Tibial nerve (tissue), 4 donors: ENCODE measurements around the gene SYCE3. TPM values are rescaled to one million over a fixed set of nuclear protein-coding genes. Genes with fewer than 3 reads are reported as not detected.

Experiments used
- DNase-seq, 2 donors: peaks; one replicate each; pipeline ENCODE4 v3.0.0-alpha.2; 2019; ENCODE audit warnings: low spot score in 2 of 2
- H3K27ac ChIP-seq, 4 donors: fragments of 200-600 bp; sonication (generic) in 3 of 4; one replicate each; pipeline ENCODE4 v1.5.1; 2017 to 2019; ENCODE audit warnings: mild to moderate bottlenecking in 1 of 4
- H3K27me3 ChIP-seq, 2 donors: fragments of 200-600 bp; sonication (generic) in 1 of 2; one replicate each; pipeline versions ENCODE4 v1.5.1 to v1.6.0; 2017 to 2019
- H3K36me3 ChIP-seq, 3 donors: fragments of 200-600 bp; sonication (generic); one replicate each; pipeline ENCODE4 v1.5.1; 2018 to 2019
- H3K4me1 ChIP-seq, 4 donors: fragments of 200-600 bp; sonication (generic) in 3 of 4; one replicate each; pipeline ENCODE4 v1.5.1; 2017 to 2019
- H3K4me3 ChIP-seq, 4 donors: fragments of 200-600 bp; sonication (generic) in 3 of 4; one replicate each; pipeline ENCODE4 v1.5.1; 2017 to 2019; ENCODE audit warnings: mild to moderate bottlenecking in 1 of 4, moderate library complexity in 1 of 4
- H3K9me3 ChIP-seq, 4 donors: fragments of 200-600 bp; sonication (generic) in 3 of 4; one replicate each; pipeline ENCODE4 v1.5.1; 2017 to 2019
- EP300 ChIP-seq, 2 donors: sonication (generic); formaldehyde crosslinking; IDR thresholded peaks; one replicate each; pipeline ENCODE4 v1.6.1; 2017; ENCODE audit warnings: antibody characterized with exemption in 2 of 2, mild to moderate bottlenecking in 1 of 2
- POLR2A ChIP-seq, 2 donors: fragments of 450-650 bp; IDR thresholded peaks; one replicate each; pipeline ENCODE4 v1.6.1; 2017; ENCODE audit warnings: antibody characterized with exemption in 2 of 2, mild to moderate bottlenecking in 2 of 2, moderate library complexity in 2 of 2
- WGBS, 2 donors: methylation state at CpG; one replicate each; pipeline ENCODE4 v1.1.5; 2018; 5-methylcytosine and 5-hydroxymethylcytosine counted together
- total RNA-seq, 4 donors: library from RNA; depleted of rRNA; stranded (reverse); fragments of >200 nt; gene quantifications; one replicate each; pipeline ENCODE4 v1.1.0, GENCODE V29; 2016
- TF ChIP-seq, protein P1 (sequence below), 5 experiments: fragments of 200-600 bp in 3 of 5; fragments of 450-650 bp in 2 of 5; sonication (generic) in 3 of 5; IDR thresholded peaks; one replicate each; pipeline ENCODE4 v1.5.1; 2016 to 2019; ENCODE audit warnings: antibody characterized with exemption in 5 of 5, mild to moderate bottlenecking in 3 of 5, moderate library complexity in 2 of 5

The SYCE3 gene
- total RNA-seq, 4 donors from 2014 or later = not detected

DNA sequence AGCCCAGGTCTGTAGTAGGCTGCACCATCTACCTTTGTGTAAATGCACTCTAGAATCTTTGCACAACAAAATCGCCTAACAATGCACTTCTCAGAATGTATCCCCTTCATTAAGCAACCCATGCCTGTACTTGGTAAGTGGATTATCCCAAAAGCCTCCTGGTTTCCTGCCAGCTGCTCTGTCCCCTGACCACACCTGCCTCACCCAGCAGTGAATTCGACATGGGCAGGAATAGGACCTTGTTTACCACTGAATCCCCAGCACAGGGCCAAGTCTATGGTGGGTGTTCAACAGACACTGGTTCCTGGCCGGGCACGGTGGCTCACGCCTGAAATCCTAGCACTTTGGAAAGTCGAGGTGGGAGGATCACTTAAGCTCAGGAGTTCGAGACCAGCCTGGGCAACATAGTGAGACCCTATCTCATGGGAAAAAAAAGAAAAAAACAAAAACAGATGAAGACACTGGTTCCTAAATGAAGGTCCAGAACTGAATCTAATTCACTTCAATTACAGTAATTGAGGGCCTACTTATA lies 5.1 kb upstream of the SYCE3 start:
- H3K4me3 ChIP-seq = no peak overlapping the region
- peaks cover 0 to 12% (median 6%) of the 10 kb centered on the region in 4 donors for H3K4me1 ChIP-seq
- TF ChIP-seq, protein P1, sequence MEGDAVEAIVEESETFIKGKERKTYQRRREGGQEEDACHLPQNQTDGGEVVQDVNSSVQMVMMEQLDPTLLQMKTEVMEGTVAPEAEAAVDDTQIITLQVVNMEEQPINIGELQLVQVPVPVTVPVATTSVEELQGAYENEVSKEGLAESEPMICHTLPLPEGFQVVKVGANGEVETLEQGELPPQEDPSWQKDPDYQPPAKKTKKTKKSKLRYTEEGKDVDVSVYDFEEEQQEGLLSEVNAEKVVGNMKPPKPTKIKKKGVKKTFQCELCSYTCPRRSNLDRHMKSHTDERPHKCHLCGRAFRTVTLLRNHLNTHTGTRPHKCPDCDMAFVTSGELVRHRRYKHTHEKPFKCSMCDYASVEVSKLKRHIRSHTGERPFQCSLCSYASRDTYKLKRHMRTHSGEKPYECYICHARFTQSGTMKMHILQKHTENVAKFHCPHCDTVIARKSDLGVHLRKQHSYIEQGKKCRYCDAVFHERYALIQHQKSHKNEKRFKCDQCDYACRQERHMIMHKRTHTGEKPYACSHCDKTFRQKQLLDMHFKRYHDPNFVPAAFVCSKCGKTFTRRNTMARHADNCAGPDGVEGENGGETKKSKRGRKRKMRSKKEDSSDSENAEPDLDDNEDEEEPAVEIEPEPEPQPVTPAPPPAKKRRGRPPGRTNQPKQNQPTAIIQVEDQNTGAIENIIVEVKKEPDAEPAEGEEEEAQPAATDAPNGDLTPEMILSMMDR (IDR thresholded peaks at IDR 0.05) = no peak
- TF ChIP-seq POLR2A (IDR thresholded peaks at IDR 0.05) (no peak), EP300 (IDR thresholded peaks at IDR 0.05) (no peak)
- no peak overlapping the region for H3K27ac ChIP-seq
- H3K9me3 ChIP-seq = no peaks in the 10 kb centered on the region
- 90 to 95% methylated on average over 7 of the region's 7 CpGs for WGBS, 2 donors
- H3K36me3 ChIP-seq = peaks cover 0 to 51% (median 7%) of the 10 kb centered on the region in 3 donors
- no peak for DNase-seq
- no peaks in the 10 kb centered on the region for H3K27me3 ChIP-seq

DNA sequence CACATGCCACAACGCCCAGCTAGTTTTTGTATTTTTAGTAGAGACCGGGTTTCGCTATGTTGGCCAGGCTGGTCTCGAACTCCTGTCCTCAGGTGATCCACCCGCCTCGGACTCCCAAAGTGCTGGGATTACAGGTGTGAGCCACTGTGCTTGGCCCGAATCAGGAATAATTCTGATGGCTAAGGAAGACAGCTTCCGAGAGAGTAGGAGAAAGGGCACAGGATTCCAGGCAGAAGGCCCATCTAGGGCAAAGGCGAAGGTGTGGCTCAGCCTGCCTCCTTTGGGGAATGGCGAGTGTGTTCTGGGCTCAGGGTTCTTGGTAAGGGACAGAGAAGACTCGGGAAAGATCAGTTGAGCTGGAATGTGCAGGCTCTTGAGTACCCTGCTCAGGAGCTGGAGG lies 1.6 kb upstream of the SYCE3 start:
- no peak for TF ChIP-seq EP300 (IDR thresholded peaks at IDR 0.05)
- TF ChIP-seq POLR2A (IDR thresholded peaks at IDR 0.05) = no peak
- TF ChIP-seq, protein P1 (IDR thresholded peaks at IDR 0.05) = no peak
- WGBS, 2 donors = 83 to 93% methylated on average over 11 of the region's 11 CpGs
- H3K36me3 ChIP-seq = peaks cover 0 to 16% (median 0%) of the 10 kb centered on the region in 3 donors
- H3K27ac ChIP-seq = peak overlapping the region in 1 of 4 donors; percentile 74
- peaks cover 0 to 16% (median 6%) of the 10 kb centered on the region in 4 donors for H3K4me1 ChIP-seq
- no peak for DNase-seq
- H3K9me3 ChIP-seq = no peaks in the 10 kb centered on the region
- H3K27me3 ChIP-seq = no peaks in the 10 kb centered on the region
- H3K4me3 ChIP-seq = no peak overlapping the region

DNA sequence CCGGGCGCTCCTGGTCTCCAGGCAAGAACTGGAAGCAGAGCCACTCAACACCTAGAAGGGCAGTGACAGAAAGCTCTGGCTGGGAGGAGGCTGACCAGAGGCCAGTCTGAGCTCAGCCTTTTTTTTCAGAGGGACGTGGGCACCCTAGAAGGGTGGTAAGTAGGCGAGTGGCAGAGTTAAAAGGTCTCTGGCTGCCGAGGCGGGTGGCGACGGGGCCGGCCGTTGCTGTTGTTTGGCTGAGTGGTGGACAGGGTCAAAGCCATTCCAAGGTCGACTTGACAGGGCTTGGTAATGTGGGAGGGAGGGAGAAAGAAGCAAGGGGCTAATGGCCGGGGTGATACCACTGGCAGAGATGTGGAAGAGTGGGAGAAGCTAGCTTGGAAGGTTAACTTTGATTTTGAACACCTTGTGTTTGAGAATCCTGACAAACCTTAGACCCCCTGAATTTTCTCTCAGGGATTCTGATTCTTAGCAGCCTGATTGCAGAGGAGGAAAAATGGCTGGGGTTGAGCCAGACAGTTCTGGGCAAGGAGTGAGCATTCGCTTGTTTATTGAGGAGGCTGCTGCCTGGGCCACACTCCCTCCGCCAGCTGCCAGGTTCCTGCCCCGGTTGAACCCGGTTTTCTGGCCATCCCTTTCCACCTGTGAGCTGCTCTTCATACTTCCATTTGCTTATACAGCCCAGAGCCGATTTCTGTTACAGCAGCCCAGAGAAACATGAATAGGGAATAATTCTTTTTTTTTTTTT lies 868 bp upstream of the SYCE3 start:
- no peaks in the 10 kb centered on the region for H3K9me3 ChIP-seq
- TF ChIP-seq EP300 (IDR thresholded peaks at IDR 0.05) (no peak), POLR2A (IDR thresholded peaks at IDR 0.05) (no peak)
- TF ChIP-seq, protein P1 (IDR thresholded peaks at IDR 0.05) = no peak
- H3K36me3 ChIP-seq = peaks cover 0 to 9% (median 0%) of the 10 kb centered on the region in 3 donors
- no peak for DNase-seq
- H3K4me3 ChIP-seq = peak overlapping the region; percentile 32 to 67 (median 44)
- no peaks in the 10 kb centered on the region for H3K27me3 ChIP-seq
- WGBS, 2 donors = 19 to 21% methylated on average over 17 of the region's 17 CpGs
- H3K4me1 ChIP-seq = peaks cover 0 to 16% (median 6%) of the 10 kb centered on the region in 4 donors
- peak overlapping the region in 3 of 4 donors; percentile 15 to 78 (median 74) for H3K27ac ChIP-seq

DNA sequence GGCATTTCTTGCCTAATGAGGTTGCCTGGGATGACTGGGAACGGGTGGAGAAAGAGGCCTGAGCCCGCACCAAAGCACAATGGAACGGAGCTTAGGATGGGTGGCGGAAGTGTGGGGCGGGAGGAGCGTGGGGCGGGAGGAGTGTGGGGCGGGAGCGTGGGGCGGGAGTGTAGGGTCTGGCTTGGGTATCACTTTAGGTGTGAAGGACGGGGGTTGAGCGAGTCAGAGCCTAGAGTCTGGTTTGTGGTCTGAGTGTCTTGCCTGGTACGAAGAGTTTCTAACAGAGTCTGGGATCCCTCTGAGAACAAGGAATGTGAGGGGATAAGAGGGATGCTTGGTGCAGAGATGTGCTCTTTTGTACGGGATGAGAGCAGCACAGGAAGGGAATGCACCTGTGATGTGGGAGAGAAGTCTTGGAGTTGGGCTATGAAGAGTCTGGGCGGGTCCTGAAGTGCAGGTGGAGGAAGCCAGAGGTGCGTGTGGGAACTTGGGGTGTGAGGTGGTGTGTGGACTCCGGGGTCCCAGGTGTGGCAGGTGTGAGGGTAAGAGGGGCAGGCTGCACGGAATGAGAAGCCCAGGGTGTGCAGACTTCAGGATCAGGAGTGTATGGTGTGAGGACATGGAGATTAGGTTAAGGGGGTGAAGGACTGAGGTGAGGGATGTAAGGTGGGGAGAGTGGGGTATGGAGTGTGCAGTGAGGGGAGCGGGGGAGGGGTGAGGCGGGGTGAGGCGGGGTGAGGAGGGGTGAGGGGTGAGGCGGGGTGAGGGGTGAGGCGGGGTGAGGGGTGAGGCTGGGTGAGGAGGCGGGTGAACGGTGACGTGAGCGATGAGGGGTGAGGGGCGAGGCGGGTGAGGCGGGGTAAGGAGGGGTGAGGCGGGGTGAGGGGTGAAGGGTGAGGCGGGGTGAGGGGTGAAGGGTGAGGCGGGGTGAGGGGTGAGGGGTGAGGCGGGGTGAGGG lies 1.0 kb downstream of the SYCE3 start:
- TF ChIP-seq POLR2A (IDR thresholded peaks at IDR 0.05) (no peak), EP300 (IDR thresholded peaks at IDR 0.05) (no peak)
- TF ChIP-seq, protein P1 (IDR thresholded peaks at IDR 0.05) = no peak
- Histone ChIP-seq H3K4me1 (peaks cover 0 to 16% (median 6%) of the 10 kb centered on the region in 4 donors), H3K4me3 (no peak overlapping the region), H3K27ac (no peak overlapping the region), H3K9me3 (no peaks in the 10 kb centered on the region), H3K27me3 (no peaks in the 10 kb centered on the region), H3K36me3 (no peaks in the 10 kb centered on the region)
- 63 to 71% methylated on average over 23 to 26 of the region's 34 CpGs for WGBS, 2 donors
- DNase-seq = no peak
